Stimulated activated CD8-positive, alpha-beta memory T cell treated with anti-CD3 and anti-CD28 coated beads, Interleukin-15, amount 100 ng/mL, for 1 hour (primary cell): ENCODE results near the gene SCAMP5.
A peak's percentile ranks its signal among the peaks of the same experiment; 100 is the strongest.

Experiments used
- DNase-seq: peaks from one replicate; pipeline ENCODE4 v3.0.0-alpha.2; 2020; ENCODE audit warnings: low read depth

SCAMP5 gene

GRCh38 chr15:74977599-74977998 lies 17.8 kb upstream of the SCAMP5 start:
- DNase-seq = no peak

DNA sequence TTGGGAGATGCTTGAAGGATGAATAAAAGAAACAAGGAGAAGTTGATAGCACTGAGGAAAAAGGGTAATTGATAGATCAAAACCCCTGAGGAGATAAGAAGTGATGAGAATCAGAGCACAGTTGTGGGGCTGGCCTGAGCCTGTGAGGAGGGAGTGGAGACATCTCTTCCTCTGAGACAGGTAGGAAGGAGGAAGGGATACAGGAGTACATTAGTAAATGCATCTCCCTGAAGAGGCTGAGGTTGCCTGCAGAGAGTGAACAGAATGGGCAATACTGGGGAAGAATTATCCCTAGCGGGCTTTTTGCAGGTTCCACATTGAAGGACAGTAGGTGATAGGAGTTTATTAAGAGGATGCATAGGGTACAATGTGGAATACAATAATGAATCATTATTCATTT lies 17.3 kb upstream of the SCAMP5 start:
- DNase-seq = no peak

GRCh38 chr15:74978503-74978902 lies 16.9 kb upstream of the SCAMP5 start:
- DNase-seq = peak; percentile 25

GRCh38 chr15:74982183-74982582 lies 13.2 kb upstream of the SCAMP5 start:
- no peak for DNase-seq

GRCh38 chr15:74983725-74984231 lies 11.6 kb upstream of the SCAMP5 start:
- DNase-seq = no peak

DNA sequence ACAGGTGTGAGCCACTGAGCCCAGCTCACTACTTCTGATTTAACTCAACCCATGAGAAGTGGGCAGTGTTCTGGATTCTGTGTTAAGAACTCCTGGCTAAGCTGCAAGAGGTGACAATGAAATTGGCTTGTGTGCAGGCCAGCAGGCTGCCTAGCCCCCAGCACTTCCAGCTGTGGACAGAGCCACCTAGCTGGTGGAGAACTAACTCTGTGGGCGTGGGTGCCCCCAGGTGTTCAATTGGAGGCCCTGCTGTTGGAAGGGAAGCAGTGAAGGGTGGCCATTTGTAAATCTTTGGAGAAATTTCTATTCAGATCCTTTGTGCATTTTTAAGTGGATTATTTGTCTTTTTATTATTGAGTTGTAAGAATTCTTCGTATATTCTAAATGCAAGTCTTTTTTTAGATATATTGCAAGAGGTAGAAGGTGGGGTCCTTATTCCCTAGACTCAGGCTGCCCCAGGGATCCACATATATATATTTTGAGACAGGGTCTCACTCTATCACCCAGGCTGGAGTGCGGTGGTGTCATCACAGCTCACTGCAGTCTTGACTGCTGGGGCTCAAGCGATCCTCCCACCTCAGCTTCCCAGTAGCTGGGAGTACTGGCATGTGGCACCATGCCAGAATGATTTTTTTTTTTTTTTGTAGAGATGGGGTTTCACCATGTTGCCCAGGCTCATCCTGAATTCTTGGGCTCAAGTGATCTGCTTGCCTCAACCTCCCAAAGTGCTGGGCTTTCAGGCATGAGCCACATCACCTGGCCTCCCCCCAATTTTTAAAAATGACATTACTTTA lies 7.2 kb upstream of the SCAMP5 start:
- DNase-seq = no peak

GRCh38 chr15:74989527-74989926 lies 5.8 kb upstream of the SCAMP5 start:
- no peak for DNase-seq

GRCh38 chr15:74992619-74993018 lies 2.7 kb upstream of the SCAMP5 start:
- no peak for DNase-seq

DNA sequence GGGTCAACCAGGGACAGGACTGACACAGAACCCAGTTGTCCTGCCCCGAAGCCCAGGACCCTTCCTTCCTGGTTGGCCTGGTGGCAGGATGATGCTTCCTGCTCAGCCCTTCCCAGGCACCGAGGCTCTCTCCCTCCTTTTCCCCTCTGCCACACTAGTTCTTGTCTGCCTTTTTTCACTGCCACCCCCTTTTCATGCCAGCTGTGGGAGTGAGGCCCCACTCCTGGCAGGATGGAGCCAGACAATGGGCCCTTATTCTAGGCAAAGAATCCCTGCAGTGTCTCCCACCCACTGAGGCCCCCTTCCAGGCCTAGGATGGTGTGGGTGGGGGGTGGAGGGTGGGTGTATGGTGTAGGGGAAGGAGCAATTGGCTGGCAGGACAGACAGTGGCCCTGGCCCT lies 1.1 kb upstream of the SCAMP5 start:
- DNase-seq = no peak

DNA sequence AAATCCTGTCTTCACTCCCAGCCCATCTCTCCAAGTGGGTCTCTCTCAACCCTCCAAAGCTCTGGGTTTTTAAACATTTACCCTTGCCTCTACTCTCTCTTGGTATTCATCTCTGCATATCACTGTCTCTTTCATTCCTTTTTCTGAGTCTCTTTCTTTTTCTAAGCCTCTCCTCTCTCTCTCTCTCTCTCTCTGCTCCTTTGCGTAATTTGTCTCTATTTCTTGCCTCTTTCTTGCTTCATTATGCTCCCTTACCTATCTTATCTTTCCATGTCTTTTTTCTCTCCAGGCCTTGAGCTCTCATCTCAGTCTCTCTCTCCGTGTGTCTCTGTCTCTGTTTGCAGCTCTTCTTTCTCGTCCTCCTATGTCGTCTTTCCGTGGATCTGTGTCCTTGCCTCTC lies 678 bp upstream of the SCAMP5 start:
- DNase-seq = no peak

GRCh38 chr15:74995779-74996765 lies 709 bp downstream of the SCAMP5 start:
- no peak for DNase-seq

- DNase-seq = no peak
Observed at GRCh38 chr15:74997141-74997540, 1.8 kb downstream of the SCAMP5 start.

DNA sequence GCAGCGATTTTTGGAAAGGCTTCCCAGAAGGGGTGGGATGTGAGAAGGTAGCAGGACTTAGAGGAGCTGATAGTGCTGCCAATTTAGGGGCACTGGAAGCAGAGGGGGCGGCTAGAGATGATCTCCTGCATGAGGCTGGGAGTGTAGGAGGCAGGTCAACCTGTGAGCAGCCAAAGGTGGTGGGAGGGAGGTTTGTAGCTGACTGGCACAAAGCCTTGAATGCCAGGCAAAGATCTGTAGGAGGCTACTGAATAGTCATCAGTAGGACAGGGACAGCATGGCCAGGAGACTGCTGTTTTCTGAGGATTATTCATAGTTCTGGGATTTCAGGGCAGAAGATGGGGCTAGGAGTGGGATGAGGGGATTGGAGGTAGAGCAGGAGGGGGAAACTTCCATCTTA lies 2.2 kb downstream of the SCAMP5 start:
- DNase-seq = no peak

- DNase-seq = no peak
Observed at GRCh38 chr15:75001310-75001709, 5.9 kb downstream of the SCAMP5 start.

DNA sequence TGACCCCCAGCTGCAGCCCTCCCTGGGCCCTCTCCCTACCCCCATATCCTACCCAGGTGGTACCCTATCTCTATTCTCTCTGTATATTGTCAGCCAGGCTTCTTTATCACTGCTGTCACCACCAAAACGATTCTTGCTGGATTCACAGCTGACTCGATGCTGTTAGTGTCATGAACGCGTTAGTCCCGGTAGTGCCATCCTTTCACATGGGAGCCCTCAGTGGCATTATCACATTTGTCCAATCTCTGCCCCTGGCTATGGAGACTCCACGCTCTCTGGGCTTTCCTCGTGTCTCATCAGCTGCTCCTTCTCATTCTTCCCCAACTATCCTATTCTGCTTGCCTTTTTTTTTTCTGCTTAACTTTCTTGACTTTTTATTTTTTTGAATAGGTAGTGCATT lies 7.0 kb downstream of the SCAMP5 start:
- no peak for DNase-seq

- no peak for DNase-seq
Observed at GRCh38 chr15:75007216-75007615, 11.9 kb downstream of the SCAMP5 start.

- no peak for DNase-seq
Observed at GRCh38 chr15:75008221-75008625, 12.9 kb downstream of the SCAMP5 start.

DNA sequence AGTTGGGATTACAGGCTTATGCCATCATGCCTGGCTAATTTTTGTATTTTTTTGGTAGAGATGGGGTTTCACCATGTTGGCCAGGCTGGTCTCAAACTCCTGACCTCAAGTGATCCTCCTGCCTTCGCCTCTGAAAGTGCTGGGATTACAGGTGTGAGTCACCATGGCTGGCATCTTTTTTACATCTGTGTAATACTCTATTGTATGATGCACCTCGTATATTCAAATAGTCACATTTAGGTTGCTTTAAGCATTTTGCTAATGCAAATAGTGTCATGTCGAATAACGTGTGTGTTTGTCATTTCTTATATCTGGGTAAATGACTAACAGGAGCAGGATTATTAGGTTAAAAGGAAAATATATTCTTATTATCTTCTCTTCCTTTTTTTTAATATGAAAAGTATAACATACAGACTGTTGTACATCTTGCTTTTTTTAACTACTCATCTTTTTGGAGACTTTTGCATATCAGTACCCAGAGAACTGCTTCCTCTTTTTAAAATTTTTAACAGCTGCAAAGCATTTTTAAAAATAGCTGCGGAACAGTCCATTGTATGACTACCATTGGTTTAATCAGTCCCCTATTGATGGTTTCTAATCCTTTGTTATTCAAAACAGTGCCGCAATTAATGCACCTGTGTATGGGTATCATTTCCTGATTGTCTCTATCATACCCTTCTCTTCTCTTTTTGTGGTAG lies 13.4 kb downstream of the SCAMP5 start:
- no peak for DNase-seq

GRCh38 chr15:75016431-75016830 lies 21.1 kb downstream of the SCAMP5 start:
- no peak for DNase-seq

- no peak for DNase-seq
Observed at GRCh38 chr15:75019916-75020315, 24.6 kb downstream of the SCAMP5 start.

GRCh38 chr15:75021341-75021740 lies 26.0 kb downstream of the SCAMP5 start:
- no peak for DNase-seq

DNA sequence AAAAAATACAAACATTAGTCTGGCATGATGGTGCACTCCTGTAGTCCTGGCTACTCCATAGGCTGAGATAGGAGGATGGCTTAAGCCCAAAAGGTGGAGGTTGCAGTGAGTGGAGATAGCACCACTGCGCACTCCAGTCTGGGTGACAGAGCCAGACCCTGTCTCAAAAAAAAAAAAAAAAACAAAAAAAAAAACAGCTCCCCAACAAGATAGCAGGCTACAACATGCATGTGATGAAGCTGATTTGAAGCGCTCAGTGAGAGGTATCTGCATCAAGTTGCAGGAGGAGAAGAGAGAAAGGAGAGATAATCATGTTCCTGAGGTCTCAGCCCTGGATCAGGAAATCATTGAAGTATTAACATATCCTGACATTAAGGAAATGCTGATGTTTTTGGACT lies 27.4 kb downstream of the SCAMP5 start:
- DNase-seq = no peak
